Stimulated activated CD4-positive, alpha-beta T cell treated with anti-CD3 and anti-CD28 coated beads, Interleukin-12 subunit alpha, Interleukin-12 subunit beta, amount 100 ng/mL, for 4 hours (primary cell): ENCODE measurements around the gene OR6Y1.

Source experiments
- DNase-seq: peaks from one replicate; pipeline ENCODE4 v3.0.0-alpha.2; 2020

OR6Y1 gene

DNA sequence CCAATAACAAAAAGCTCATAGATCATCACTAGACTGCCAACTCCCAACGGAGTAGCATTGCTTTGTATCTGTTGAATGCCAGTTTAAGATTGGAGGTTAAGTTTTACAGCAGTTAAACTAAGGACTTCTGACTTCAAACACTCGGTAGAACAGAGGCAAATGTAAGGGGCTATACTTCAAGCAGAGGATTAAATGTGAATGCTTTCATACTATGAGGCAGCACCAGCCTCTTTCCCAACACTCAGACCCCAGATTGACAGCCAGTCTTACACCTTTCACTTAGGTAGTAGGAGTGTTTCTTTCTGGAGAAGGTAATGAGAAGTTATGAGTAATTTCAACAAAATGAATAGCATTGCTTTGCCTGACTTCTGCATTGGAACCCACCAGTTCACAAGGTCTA, 59.4 kb downstream of the OR6Y1 start:
- DNase-seq: no peak
